HG03066 (cell line): ENCODE data around the gene PLA2G2F.
"Not testable (repeated sequence)": the region's sequence is repeated elsewhere in the genome, so short reads cannot be mapped to it uniquely, and the experiment has no call there.

Experiments used
- ATAC-seq: cut with Tn5 transposase; IDR thresholded peaks from one replicate; pipeline ENCODE4 v1.9.1; 2021; ENCODE audit warnings: low read depth; ENCODE audit not compliant: unreplicated experiment

Gene PLA2G2F

DNA sequence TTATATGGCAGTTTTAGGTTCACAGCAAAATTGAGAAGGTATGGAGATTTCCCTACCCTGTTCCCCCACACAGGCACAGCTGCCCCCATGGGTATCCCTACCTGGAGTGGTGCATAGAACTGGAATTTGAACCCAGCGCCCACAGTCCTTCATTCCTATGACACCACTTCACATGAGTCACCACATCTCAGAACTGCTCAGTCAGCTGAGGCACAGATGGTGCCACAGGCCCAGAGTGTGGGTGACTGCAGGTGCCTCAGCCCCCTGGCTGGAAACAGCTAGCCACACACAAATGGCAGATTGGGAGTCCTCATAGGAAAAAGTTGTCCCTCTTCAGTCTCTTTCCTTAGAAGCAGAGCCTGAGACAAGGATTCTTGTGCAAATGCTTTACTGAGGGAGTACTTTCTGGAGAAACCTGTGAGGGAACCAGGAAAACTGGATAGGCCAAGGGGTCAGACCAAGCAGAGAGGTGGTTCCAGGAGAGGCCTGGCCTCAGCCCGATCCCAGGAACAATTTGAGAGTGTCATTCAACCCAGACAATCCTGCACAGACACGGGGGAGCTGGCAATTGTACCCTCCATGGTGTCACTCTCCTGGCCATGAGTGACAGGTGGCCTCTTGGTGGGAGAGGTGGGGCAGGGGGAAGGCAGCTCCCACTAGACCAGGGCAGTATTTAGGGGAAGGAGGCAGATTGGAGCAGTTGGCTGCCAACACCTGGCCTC lies 26.7 kb upstream of the PLA2G2F start:
- no peak for ATAC-seq

- no peak for ATAC-seq
Observed at GRCh38 chr1:20114021-20114648, 25.0 kb upstream of the PLA2G2F start.

- no peak for ATAC-seq
Observed at GRCh38 chr1:20115479-20115878, 23.6 kb upstream of the PLA2G2F start.

DNA sequence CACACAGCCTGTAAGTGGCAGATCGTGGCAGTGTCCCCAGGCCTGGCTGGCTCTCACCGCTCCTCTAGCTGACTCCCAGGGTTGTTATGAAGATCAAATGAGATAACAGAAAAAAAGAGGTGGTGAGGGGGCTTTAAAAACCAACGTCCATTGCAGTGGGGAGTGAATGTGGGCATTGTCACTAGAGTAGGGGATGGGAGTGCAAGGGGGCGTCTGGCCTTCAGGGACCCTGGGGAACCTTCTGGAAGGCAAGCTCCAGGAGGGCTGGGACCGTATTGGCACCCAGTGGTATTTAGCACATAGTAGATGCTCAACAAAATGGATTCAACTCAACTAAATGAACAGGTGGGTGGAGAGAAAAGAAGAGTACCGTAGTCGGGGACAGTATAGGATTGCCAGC lies 23.2 kb upstream of the PLA2G2F start:
- ATAC-seq, result no peak

GRCh38 chr1:20117236-20117635 lies 21.9 kb upstream of the PLA2G2F start:
- no peak for ATAC-seq

DNA sequence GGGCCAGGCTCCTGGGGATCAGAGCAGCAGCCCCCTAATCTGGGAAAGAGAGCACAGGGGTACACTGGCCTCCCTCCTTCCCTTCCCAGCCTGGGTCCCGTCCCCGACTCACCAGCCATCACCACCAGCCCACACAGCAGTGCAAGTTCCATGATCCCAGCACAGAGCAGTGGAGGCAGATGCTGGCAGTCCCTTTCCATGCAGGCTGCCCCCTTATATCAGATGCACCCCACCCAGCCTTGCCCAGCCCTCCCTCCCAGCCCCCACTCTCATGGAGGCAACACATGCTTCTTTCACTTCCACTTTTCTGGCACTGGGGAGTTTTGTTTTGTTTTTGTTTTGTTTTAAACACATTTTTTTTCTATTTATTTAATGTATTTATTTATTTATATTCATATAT lies 19.8 kb upstream of the PLA2G2F start, which contains the start of gene PLA2G2D:
PLA2G2D (minus strand) TSS at position 190 of the 400 bp plus-strand sequence; CDS start at position 152, 38 bp downstream.
- ATAC-seq, result no peak

DNA sequence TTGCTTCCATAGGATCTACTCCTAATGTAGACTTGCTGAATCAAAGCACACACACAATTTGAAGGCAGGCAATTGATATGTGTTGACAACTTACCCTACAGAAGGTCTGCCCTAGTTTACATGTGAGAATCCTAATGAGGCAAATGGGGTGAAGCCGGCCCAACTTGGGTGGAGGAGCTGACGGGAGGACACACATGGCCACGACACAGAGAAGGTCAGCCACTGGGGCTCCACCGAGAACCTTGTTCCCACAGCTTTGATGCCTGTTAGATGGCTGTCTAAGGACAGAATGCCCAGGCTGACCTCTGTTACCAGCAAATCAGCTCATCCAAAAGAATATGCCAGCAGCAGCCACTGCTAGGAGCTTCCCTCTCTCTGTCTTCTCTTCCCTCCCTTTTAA lies 18.3 kb upstream of the PLA2G2F start:
- ATAC-seq, result no peak

GRCh38 chr1:20123722-20124455 lies 15.2 kb upstream of the PLA2G2F start:
- ATAC-seq, result no peak

DNA sequence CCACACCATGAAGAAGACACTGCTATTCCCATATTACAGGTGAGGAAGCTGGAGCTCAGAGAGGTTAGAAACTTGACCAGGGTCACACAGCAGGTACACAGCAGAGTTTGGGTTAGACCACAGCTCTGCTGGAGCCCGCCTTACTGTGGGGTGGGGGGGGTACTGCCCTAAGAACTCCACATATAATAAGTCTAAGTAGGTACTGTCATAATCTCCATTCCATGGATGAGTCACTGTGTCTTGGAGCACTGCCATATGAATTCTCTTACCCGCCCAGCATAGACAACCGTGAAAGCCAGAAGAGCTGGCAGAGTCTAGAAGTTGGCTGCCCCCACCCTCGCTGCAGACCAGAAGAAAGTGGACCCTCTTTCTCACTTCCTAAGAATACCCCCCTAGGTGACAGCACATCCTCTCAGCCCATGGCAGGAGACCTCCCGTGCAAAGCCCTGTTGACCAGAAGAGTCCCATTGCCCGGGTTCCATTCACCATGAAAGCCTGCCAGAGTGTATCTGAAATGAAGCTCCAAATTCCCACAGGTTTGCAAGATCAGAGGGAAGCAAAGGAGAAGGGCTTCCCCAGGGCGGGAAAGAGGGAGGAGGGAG lies 14.6 kb upstream of the PLA2G2F start:
- ATAC-seq, result no peak

- no peak for ATAC-seq
Observed at GRCh38 chr1:20125100-20125499, 14.0 kb upstream of the PLA2G2F start.

DNA sequence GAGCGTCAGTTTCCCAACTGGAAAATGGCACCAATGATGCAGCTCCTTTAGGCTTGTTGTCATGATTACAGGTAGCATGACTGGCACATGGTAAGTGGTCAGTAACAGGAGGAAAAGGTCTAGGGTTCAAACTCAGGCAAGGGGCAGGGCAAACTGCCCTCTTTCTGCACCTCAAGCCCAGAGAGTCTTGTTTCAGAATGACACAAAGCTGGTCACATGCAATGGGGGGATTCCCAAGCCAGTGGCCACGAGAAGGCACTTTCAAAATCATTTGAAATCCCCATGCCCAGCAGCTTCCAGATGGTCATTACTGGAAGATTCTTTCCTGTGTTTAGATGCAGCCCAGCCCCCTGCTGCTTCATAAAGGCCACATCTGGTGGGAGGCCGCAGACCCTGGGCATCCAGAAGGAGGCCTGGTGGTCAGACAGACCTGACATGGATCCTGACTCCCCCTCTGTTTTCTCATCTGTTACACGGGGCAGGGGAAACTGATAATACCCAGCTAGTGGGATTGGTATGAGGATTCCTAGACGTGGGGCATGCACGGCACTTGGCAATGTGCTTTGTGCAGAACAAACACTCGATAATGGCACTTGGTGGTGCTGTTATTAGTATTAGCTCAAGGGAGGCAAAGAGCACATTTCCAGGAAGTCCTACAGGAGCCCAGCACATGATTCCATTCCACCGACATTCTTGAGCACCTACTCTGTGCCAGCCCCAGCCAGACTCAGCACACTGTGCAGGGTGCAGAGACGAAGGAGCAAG lies 12.9 kb upstream of the PLA2G2F start:
- ATAC-seq, result no peak

GRCh38 chr1:20126806-20127440 lies 12.2 kb upstream of the PLA2G2F start:
- no peak for ATAC-seq

GRCh38 chr1:20130518-20130917 lies 8.6 kb upstream of the PLA2G2F start:
- ATAC-seq, result not testable (repeated sequence)

GRCh38 chr1:20134995-20135394 lies 4.1 kb upstream of the PLA2G2F start:
- ATAC-seq, result no peak

DNA sequence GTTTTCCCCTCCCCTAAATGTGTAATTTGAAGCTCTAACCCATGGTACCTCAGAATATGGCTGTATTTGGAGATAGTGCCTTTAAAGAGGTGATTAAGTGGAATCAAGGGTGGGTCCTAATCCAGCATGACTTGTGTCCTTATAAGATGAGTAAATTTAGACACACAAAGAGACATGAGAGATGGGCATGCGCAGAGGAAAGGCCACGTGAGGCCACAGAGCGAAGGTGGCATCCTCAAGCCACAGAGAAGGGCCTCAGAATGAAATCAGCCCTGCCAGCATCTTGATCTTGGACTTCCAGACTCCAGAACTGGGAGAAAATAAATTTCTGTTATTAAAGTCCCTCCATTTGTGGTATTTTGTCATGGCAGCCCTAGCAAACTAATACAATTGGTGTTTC lies 2.9 kb upstream of the PLA2G2F start:
- ATAC-seq, result no peak

GRCh38 chr1:20137055-20137454 lies 2.1 kb upstream of the PLA2G2F start:
- no peak for ATAC-seq

DNA sequence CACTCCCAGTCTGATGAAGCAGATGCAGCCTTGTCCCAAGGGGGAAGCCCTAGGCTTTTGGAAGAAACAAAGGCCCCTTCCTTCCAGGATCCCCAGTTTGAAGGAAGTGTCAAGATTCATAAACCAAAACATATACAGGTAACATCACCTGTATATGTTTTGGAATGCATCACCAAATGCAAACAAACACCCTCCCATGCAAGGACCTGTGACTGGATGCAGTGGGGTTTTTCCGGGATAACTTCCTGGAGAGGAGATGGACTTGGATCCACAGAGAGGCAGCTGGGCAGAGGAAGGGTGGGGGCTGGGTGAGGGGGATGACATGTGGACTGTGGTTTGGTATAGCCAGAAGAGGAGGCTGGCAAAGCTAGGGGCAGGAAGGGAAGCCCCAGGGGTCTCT lies 1.5 kb upstream of the PLA2G2F start:
- no peak for ATAC-seq

DNA sequence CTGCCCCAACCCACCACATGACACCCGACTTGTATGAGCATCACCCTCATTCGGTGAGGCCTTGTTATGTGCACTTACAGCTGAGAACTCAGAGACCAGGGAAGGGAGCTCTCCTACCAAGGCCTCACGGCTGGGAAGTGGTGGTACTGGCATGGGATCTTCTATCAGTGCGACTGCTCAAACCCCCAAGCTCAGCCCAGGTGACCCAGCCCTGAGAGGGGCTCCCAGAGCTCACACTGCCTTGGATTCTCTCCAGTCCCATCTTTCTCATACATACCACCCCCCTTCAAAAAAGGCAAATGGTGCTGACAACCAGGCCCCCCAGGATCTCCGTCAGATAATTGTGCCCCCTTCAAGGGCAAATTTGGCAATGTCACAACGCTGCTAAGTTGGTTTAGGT lies 777 bp upstream of the PLA2G2F start:
- ATAC-seq, result no peak

DNA sequence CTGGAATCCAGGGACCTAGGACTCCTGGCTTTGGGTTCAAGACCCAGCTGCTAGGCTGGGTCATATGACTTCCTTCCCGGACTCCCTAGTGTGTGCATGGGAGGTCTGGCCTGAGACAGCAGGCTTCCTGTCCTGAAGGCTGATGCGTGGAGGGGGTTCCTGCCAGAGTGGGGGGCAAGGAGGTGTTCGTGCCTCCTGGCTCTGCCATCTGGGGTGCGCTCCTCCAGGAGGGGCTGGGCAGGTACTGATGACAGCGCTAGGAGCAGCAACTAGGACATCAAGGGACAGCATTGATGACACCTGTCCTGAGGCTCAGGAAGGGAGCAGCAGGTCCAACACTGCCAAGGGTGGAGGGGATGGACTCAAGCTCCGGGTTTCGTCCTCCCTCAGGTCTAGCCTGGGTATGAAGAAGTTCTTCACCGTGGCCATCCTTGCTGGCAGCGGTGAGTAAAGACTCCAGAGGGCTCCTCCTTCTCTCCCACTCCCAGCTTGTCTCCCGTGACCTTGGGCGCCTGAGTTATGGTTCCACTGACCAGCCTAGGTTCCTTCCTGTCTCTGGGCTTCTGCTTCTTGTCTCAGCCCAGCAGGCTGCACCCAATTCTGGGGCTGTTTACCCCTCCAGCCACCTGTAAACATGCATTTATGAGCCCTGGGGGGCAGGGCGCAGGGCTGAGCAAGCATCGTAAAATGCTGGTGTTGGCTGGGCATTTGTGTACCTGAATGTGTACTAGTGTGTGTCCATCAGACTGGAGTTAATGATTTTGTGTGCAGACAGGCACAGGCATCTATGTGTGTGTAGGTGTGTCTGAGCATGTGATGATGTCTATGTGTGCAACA lies 871 bp downstream of the PLA2G2F start:
- ATAC-seq, result no peak
